ENCODE measurements around the gene CAPN15.

- no peak for TF ChIP-seq CTCF (IDR thresholded peaks at IDR 0.05 in 8 of 11, conservative IDR thresholded peaks at IDR 0.05 in 3 of 11)
- TF ChIP-seq POLR2A (IDR thresholded peaks at IDR 0.05) = no peak
- TF ChIP-seq POLR2AphosphoS5 (IDR thresholded peaks at IDR 0.05) = no peak
Measured at GRCh38 chr16:531494-532125, 4.1 kb downstream of the CAPN15 start.

Data from spleen (tissue), 7 donors.